IPS-15b (cell line): Measurements from ENCODE around the gene DUSP2.
"Not testable (repeated sequence)": the region's sequence is repeated elsewhere in the genome, so short reads cannot be mapped to it uniquely, and the experiment has no call there.

Experiments
- H3K27me3 ChIP-seq: one replicate; pipeline ENCODE4 v1.6.1; 2013; ENCODE audit warnings: low read length; ENCODE audit not compliant: control insufficient read depth, insufficient read depth
- H3K36me3 ChIP-seq: one replicate; pipeline ENCODE4 v1.6.1; 2013; ENCODE audit warnings: low read length; ENCODE audit not compliant: control insufficient read depth, insufficient read depth
- H3K4me1 ChIP-seq: one replicate; pipeline ENCODE4 v1.6.1; 2013; ENCODE audit warnings: mild to moderate bottlenecking, low read length; ENCODE audit not compliant: control insufficient read depth, insufficient read depth
- H3K4me3 ChIP-seq: one replicate; pipeline ENCODE4 v1.5.1; 2013; ENCODE audit warnings: low read depth, low read length
- H3K9ac ChIP-seq: one replicate; pipeline ENCODE4 v1.6.1; 2013; ENCODE audit warnings: low read depth, mild to moderate bottlenecking, low read length
- H3K9me3 ChIP-seq: one replicate; pipeline ENCODE4 v1.6.1; 2013; ENCODE audit warnings: mild to moderate bottlenecking, low read length; ENCODE audit not compliant: control insufficient read depth, insufficient read depth

DUSP2 gene

GRCh38 chr2:96143231-96143847 is 1.9 kb downstream of the DUSP2 start:
- H3K27me3 ChIP-seq, result peaks cover 24% of the 10 kb centered on the region
- H3K36me3 ChIP-seq, result no peaks in the 10 kb centered on the region
- H3K9me3 ChIP-seq, result no peaks in the 10 kb centered on the region
- peaks cover 13% of the 10 kb centered on the region for H3K4me1 ChIP-seq
- H3K9ac ChIP-seq, result no peak overlapping the region
- H3K4me3 ChIP-seq, result no peak overlapping the region

- Histone ChIP-seq H3K4me3 (no peak overlapping the region), H3K9me3 (no peaks in the 10 kb centered on the region), H3K36me3 (no peaks in the 10 kb centered on the region), H3K27me3 (peaks cover 23% of the 10 kb centered on the region), H3K9ac (no peak overlapping the region), H3K4me1 (peaks cover 8% of the 10 kb centered on the region)
These were observed 2.8 kb downstream of the DUSP2 start for GRCh38 chr2:96142217-96143113.

DNA sequence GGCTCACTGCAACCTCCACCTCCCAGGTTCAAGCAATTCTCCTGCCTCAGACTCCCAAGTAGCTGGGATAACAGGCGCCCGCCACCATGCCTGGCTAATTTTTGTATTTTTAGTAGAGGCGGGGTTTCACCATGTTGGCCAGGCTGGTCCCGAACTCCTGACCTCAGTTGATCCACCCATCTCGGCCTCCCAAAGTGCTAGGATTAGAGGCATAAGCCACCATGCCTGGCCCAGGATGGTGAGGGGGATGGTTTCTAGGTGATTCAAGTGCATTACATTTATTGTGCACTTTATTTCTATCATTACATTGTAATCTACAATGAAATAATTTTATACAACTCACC is 3.6 kb downstream of the DUSP2 start:
- H3K4me3 ChIP-seq, H3K4me1 ChIP-seq, H3K36me3 ChIP-seq, H3K9ac ChIP-seq, H3K9me3 ChIP-seq: not testable (repeated sequence)
- H3K27me3 ChIP-seq, result peaks cover 14% of the 10 kb centered on the region

GRCh38 chr2:96140941-96141623 is 4.2 kb downstream of the DUSP2 start:
- H3K4me1 ChIP-seq, result peaks cover 7% of the 10 kb centered on the region
- H3K9ac ChIP-seq, result no peak overlapping the region
- H3K9me3 ChIP-seq, result no peaks in the 10 kb centered on the region
- no peak overlapping the region for H3K4me3 ChIP-seq
- peaks cover 11% of the 10 kb centered on the region for H3K27me3 ChIP-seq
- no peaks in the 10 kb centered on the region for H3K36me3 ChIP-seq

- Histone ChIP-seq H3K4me3 (no peak overlapping the region), H3K4me1 (peaks cover 4% of the 10 kb centered on the region), H3K27me3 (peaks cover 4% of the 10 kb centered on the region), H3K36me3 (no peaks in the 10 kb centered on the region), H3K9me3 (no peaks in the 10 kb centered on the region), H3K9ac (no peak overlapping the region)
These were observed 6.0 kb downstream of the DUSP2 start for GRCh38 chr2:96139181-96139758.

GRCh38 chr2:96138179-96139145 is 6.8 kb downstream of the DUSP2 start, which contains the start of gene ASTL:
Gene ASTL, minus strand, starts transcription at chr2:96138502. Its CDS starts 66 bp downstream, at chr2:96138436.
- Histone ChIP-seq H3K9ac (no peak within 1 kb of the TSS), H3K27me3 (no peaks in the 10 kb centered on the region), H3K4me1 (peaks cover 4% of the 10 kb centered on the region), H3K4me3 (peak within 1 kb of the TSS; percentile 19), H3K9me3 (no peaks in the 10 kb centered on the region), H3K36me3 (no peaks in the 10 kb centered on the region)

GRCh38 chr2:96137321-96138178 is 7.7 kb downstream of the DUSP2 start:
- H3K27me3 ChIP-seq, result no peaks in the 10 kb centered on the region
- no peak overlapping the region for H3K9ac ChIP-seq
- H3K4me3 ChIP-seq, result no peak overlapping the region
- no peaks in the 10 kb centered on the region for H3K9me3 ChIP-seq
- no peaks in the 10 kb centered on the region for H3K36me3 ChIP-seq
- H3K4me1 ChIP-seq, result peaks cover 4% of the 10 kb centered on the region

DNA sequence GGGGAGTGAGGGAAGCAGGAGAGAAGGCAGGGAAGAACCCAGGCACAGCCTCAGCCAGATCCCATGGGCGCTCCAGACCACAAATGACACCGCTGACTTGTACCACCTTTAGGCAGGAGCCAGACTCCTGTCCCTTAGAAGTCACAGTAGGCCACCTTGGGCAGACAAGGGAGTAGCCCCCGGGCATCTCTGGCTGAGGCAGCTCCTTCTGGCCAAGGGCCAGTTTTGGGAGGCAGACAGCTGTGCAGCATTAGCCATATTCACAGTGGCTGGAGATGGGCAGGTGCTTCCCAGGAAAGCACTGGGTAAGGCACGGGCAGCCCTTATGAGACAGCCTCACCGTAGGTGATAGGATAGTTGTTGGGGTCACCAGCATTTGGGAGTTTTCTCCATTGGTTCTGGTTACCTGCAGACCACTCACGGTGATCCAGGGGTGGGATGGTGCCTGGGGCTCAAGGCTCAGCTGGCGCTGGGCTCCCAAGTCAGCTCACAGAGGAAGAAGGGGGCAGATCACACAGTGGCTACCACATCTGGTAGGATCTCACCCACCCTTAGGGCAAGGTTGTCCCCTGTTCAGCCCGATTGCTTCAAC is 9.0 kb downstream of the DUSP2 start:
- no peaks in the 10 kb centered on the region for H3K36me3 ChIP-seq
- peaks cover 4% of the 10 kb centered on the region for H3K4me1 ChIP-seq
- no peak overlapping the region for H3K4me3 ChIP-seq
- H3K27me3 ChIP-seq, result no peaks in the 10 kb centered on the region
- H3K9me3 ChIP-seq, result no peaks in the 10 kb centered on the region
- no peak overlapping the region for H3K9ac ChIP-seq

DNA sequence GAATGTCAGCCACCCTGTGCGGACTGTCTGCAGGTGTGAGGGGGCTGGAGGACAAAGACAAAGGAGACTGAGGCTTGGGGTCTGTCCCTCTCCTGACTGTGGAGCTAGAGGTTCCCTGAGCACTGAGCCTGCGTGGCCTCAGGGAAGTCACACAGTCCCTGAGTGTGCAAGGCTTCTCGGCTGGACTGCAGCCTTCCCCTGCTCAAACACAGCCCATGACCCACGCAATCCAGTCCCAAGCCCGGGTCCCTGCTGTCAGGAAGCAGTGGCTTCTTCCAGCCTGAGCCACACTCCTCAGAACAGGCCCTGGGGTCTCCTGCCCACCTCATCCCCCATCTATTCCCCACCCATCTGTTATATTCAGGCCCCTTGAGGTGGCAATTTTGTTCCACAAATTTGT is 9.6 kb downstream of the DUSP2 start:
- H3K36me3 ChIP-seq, result no peaks in the 10 kb centered on the region
- H3K4me1 ChIP-seq, result peaks cover 4% of the 10 kb centered on the region
- no peak overlapping the region for H3K4me3 ChIP-seq
- no peaks in the 10 kb centered on the region for H3K9me3 ChIP-seq
- H3K27me3 ChIP-seq, result no peaks in the 10 kb centered on the region
- H3K9ac ChIP-seq, result no peak overlapping the region

DNA sequence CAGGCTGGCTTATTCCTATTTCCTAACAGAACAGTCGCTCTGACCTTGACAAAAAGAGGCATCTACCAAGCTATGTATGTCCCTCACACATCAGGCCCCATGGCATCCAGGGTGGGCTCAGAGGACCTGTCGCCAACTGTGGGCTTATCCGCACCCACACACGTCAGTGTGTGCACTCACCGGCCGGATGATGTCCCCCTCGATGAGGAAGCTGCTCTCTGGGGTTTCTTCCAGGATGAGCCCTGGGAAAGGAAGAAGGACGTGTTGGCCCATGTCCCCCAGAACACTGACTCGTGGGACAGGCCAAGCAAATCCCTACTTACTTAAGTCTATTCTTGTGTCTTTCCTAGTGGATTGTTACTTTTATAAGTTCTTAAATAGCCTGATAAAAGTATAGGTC is 10.1 kb downstream of the DUSP2 start:
- H3K9ac ChIP-seq, result no peak overlapping the region
- H3K27me3 ChIP-seq, result no peaks in the 10 kb centered on the region
- no peaks in the 10 kb centered on the region for H3K36me3 ChIP-seq
- no peak overlapping the region for H3K4me3 ChIP-seq
- peaks cover 4% of the 10 kb centered on the region for H3K4me1 ChIP-seq
- H3K9me3 ChIP-seq, result no peaks in the 10 kb centered on the region
